Kidney epithelial cell (primary cell): ENCODE data around the gene MCIDAS. TPM values are rescaled to one million over a fixed set of nuclear protein-coding genes. Genes with fewer than 3 reads are reported as not detected.

ENCODE experiments used
- DNase-seq: peaks from one replicate; pipeline ENCODE4 v3.0.0-alpha.2; 2010; ENCODE audit warnings: low read depth
- H3K27me3 ChIP-seq: 2 replicates; pipeline ENCODE4 v1.6.0; 2011; ENCODE audit warnings: low read length; ENCODE audit not compliant: control insufficient read depth, insufficient read depth
- H3K36me3 ChIP-seq: 2 replicates; pipeline ENCODE4 v1.5.1; 2011; ENCODE audit warnings: low read length; ENCODE audit not compliant: control insufficient read depth, insufficient read depth
- H3K4me3 ChIP-seq: 2 replicates; pipeline ENCODE4 v1.5.1; 2011; ENCODE audit warnings: low read depth, mild to moderate bottlenecking, control low read depth, low read length
- total RNA-seq: library from RNA; depleted of rRNA; stranded (reverse); fragments of >200 nt; gene quantifications from 2 replicates; pipeline ENCODE4 v1.2.3, GENCODE V29; 2015
- TF ChIP-seq, protein P1 (sequence below): IDR thresholded peaks from 2 replicates; pipeline ENCODE4 v1.5.1; 2011; ENCODE audit warnings: mild to moderate bottlenecking, moderate library complexity, low read length, control low read depth, inconsistent platforms; ENCODE audit not compliant: insufficient read depth, poor library complexity, severe bottlenecking

MCIDAS gene
- total RNA-seq, 1 donor from 2014 or later = not detected

DNA sequence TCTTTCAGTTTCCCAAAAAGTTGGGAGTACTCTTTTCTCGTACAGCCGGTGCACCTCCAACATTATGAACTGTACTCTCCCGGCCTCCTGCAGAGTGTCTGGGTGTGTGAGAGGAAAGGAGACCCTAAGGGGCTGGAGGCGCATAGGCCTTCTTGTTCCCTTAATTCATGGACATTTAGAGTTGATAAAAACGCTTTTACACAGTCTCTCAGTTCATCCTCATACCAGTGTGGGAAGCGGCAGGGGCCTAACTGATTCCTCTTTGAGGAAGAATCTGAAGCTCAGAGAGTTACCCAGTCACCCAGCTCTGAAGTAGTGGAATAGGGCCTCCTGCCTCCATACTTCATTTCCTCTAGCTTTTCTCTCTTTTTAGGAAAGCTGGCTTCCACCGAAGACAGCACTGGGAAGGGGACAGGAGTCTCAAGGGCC is 3.3 kb downstream of the MCIDAS start:
- no peaks in the 10 kb centered on the region for H3K36me3 ChIP-seq
- TF ChIP-seq, protein P1, sequence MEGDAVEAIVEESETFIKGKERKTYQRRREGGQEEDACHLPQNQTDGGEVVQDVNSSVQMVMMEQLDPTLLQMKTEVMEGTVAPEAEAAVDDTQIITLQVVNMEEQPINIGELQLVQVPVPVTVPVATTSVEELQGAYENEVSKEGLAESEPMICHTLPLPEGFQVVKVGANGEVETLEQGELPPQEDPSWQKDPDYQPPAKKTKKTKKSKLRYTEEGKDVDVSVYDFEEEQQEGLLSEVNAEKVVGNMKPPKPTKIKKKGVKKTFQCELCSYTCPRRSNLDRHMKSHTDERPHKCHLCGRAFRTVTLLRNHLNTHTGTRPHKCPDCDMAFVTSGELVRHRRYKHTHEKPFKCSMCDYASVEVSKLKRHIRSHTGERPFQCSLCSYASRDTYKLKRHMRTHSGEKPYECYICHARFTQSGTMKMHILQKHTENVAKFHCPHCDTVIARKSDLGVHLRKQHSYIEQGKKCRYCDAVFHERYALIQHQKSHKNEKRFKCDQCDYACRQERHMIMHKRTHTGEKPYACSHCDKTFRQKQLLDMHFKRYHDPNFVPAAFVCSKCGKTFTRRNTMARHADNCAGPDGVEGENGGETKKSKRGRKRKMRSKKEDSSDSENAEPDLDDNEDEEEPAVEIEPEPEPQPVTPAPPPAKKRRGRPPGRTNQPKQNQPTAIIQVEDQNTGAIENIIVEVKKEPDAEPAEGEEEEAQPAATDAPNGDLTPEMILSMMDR = no peak
- H3K4me3 ChIP-seq = no peak overlapping the region
- no peak for DNase-seq
- H3K27me3 ChIP-seq = peaks cover 80% of the 10 kb centered on the region

DNA sequence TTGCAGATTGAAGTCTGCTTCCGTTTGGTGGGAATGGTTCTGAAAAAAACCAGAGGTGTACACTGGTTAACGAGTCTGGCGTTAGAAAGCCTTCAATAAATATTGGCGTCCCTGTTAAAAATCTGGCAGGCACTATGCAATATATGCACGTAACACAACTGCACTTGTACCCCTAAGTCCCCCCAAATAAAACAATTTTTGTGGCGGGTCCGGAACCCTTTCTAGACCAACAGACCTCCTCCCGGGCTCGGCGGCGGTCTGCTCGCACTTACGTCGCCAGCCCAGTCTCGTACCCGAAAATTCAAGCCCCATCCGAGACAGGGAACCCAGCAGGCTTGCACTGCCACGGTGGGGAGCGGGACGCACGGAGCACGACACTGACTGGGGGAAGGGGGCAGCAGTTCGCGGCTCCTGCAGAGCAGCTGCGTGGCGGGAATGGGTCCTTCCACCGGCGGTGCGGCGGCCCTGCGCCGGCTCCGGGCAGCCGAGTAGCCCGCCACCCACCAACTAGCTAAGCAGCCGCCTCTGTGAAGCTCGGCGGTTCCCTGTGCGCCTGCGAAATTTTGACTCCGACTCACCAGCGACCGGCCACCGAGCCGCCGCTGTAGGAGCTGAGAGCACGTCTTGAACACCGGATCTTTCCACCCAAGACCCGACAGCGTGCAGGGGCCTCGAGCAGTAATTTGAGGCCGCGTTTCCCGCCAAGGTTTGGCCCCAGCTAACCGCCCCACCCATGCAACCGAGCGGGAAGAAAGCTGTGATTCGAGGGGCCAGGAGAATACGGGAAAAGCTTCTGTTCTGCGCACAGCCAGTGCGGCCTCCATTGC is 3.9 kb downstream of the MCIDAS start:
- TF ChIP-seq, protein P1 = no peak
- DNase-seq = no peak
- Histone ChIP-seq H3K36me3 (no peaks in the 10 kb centered on the region), H3K4me3 (peak overlapping the region; percentile 7), H3K27me3 (peaks cover 78% of the 10 kb centered on the region)

DNA sequence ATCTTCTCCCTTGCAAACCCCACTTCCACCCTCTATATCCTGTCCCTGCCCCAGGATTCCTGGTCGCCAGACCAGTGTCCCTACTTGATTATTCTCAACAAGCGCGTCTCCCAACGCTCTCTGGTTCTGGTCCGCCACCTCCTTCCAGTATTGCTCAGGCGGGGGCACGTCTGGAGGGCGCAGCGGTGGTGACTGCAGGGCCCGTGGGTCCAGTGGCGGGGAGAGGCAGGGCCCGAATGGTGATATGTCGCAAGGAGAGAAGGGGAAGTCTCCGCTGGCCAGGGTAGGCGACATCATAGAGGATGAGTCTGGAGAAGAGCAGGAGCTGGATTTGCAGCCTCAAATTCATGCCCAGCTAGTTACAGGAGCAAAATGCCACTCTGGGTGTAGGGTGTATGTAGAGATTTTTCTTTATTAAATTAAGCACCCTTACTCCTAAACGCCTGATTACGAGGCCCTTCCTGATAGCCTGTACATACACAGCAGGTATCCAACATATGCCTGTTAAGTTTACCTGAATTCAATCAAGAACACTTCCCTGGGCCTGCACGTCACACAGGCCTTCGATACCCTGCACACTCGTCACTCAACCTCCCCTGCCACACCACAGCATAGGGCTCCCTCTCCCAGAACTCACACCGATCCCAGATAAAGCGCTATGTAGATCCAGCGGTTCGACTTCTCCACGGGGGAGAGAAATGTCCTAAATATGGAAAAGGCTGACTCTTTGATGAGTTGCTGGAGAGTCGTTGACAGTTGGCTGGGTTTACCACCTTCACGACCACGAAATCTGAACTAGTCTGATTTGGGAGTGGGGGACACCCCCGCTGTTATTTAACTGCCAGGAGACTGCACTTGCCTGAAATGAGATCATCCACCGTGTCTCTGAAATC is 4.8 kb downstream of the MCIDAS start:
- TF ChIP-seq, protein P1 = no peak
- DNase-seq = no peak
- Histone ChIP-seq H3K36me3 (no peaks in the 10 kb centered on the region), H3K4me3 (no peak overlapping the region), H3K27me3 (peaks cover 69% of the 10 kb centered on the region)

DNA sequence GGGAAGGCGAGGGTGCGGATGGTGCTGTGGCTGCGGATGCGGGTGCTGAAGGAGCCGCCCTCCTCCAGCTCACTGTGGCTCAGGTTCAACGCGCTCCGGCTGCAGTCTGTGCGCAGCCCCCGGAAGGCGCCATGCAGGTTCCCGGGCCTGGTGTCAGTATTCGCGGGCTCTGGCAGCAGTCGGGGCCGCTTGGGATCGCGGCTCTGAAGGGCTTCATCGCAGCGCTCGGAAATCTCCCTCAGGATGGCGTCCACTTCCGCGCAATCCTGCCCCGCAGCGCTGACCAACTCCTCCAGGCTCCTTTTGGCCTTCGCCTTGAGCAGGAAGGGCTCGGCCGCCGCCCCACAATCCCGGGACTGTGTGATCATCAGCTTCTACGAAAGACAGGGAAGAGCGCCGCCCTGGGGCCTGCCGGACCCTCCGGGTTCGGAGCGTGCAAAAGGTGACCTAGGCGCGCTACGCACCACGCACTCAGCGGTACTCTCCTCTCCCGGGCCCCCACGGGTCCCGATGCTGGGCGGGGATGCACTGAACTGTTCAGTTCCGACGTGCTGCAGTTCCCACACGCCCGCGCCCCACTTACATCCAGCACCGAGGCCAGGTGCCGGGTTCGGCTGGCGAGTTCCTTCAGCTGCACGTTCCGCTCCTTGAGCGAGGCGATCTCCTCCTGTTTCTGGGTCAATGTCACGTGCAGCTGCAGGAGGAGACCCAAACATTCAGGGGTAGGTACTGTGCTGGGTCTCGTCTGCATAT is 6.5 kb downstream of the MCIDAS start:
- Histone ChIP-seq H3K27me3 (peaks cover 53% of the 10 kb centered on the region), H3K36me3 (no peaks in the 10 kb centered on the region), H3K4me3 (peak overlapping the region; percentile 38)
- DNase-seq = no peak
- TF ChIP-seq, protein P1 = peak; percentile 31

DNA sequence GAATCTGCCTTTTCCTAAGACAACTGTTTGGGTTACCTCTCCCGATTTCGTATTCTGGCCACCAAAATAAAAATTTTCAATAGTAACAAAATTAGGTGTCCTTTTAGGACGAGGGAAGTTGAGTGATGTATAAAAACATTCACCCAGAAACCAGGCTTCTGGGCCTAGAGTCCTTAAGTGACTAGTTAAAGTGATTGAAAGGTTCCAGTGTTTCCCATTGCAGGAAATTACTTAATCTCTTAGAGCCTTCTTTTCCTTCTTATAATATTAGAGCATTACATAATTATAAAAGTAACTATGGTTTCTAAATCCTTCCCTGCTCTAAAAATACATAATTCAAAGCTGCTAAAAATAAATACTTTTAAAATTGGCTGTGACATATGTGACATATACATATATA is 7.3 kb downstream of the MCIDAS start:
- H3K4me3 ChIP-seq = no peak overlapping the region
- no peak for DNase-seq
- peaks cover 45% of the 10 kb centered on the region for H3K27me3 ChIP-seq
- TF ChIP-seq, protein P1 = no peak
- H3K36me3 ChIP-seq = no peaks in the 10 kb centered on the region
